Astrocyte (in vitro differentiated cells and primary cell): ENCODE results near the gene IFNL2. TPM values are rescaled to one million over a fixed set of nuclear protein-coding genes. Genes with fewer than 3 reads are reported as not detected.
A peak's percentile ranks its signal among the peaks of the same experiment; 100 is the strongest.
"Not testable (repeated sequence)": the region's sequence is repeated elsewhere in the genome, so short reads cannot be mapped to it uniquely, and the experiment has no call there.

ENCODE experiments used
- DNase-seq: peaks from one replicate; pipeline ENCODE4 v3.0.0-alpha.2; 2010; ENCODE audit warnings: low read depth
- FAIRE-seq: peaks from 2 replicates; lab custom pipeline; 2011; peaks lifted over from hg19 to GRCh38; lab: Jason Lieb, UNC
- H2AFZ ChIP-seq: 2 replicates; pipeline ENCODE4 v1.6.0; 2012; ENCODE audit warnings: low read depth, low read length, inconsistent platforms
- H3K27ac ChIP-seq: 2 replicates; pipeline ENCODE4 v1.5.1; 2011; ENCODE audit warnings: low read depth, low read length, inconsistent platforms
- H3K27me3 ChIP-seq: 2 replicates; pipeline ENCODE4 v1.6.0; 2011; ENCODE audit warnings: low read length, inconsistent platforms; ENCODE audit not compliant: insufficient read depth
- H3K36me3 ChIP-seq: 2 replicates; pipeline ENCODE4 v1.5.1; 2011; ENCODE audit warnings: low read length, inconsistent platforms; ENCODE audit not compliant: insufficient read depth
- H3K4me1 ChIP-seq: 2 replicates; pipeline ENCODE4 v1.5.1; 2011; ENCODE audit warnings: low read length, inconsistent platforms; ENCODE audit not compliant: insufficient read depth
- H3K4me2 ChIP-seq: 2 replicates; pipeline ENCODE4 v1.6.0; 2012; ENCODE audit warnings: low read length, inconsistent platforms
- H3K4me3 ChIP-seq: 2 replicates; pipeline ENCODE4 v1.5.1; 2011; ENCODE audit warnings: low read depth, mild to moderate bottlenecking, low read length, inconsistent platforms; ENCODE audit not compliant: insufficient read depth
- H3K79me2 ChIP-seq: 2 replicates; pipeline ENCODE4 v1.6.0; 2012; ENCODE audit warnings: mild to moderate bottlenecking, low read length, inconsistent platforms; ENCODE audit not compliant: insufficient read depth
- H3K9ac ChIP-seq: 2 replicates; pipeline ENCODE4 v1.6.0; 2012; ENCODE audit warnings: mild to moderate bottlenecking, low read length, inconsistent platforms
- H3K9me3 ChIP-seq: 2 replicates; pipeline ENCODE4 v1.5.1; 2012; ENCODE audit warnings: low read depth, mild to moderate bottlenecking, low read length, inconsistent platforms; ENCODE audit not compliant: insufficient read depth
- H4K20me1 ChIP-seq: 2 replicates; pipeline ENCODE4 v1.6.0; 2012; ENCODE audit warnings: low read length, inconsistent platforms; ENCODE audit not compliant: insufficient read depth
- H3K27ac Mint-ChIP-seq: one replicate; pipeline ENCODE4 v1.8.0; 2021; ENCODE audit warnings: mild to moderate bottlenecking, mixed read lengths; ENCODE audit not compliant: unreplicated experiment
- H3K27me3 Mint-ChIP-seq: one replicate; pipeline ENCODE4 v1.8.0; 2021; ENCODE audit warnings: low read depth, mixed read lengths; ENCODE audit not compliant: unreplicated experiment
- H3K36me3 Mint-ChIP-seq: one replicate; pipeline ENCODE4 v1.8.0; 2021; ENCODE audit warnings: low read depth, mixed read lengths; ENCODE audit not compliant: unreplicated experiment
- H3K4me1 Mint-ChIP-seq: one replicate; pipeline ENCODE4 v1.8.0; 2021; ENCODE audit warnings: low read depth, mixed read lengths; ENCODE audit not compliant: unreplicated experiment
- H3K4me3 Mint-ChIP-seq: one replicate; pipeline ENCODE4 v1.8.0; 2021; ENCODE audit warnings: mild to moderate bottlenecking, moderate library complexity, mixed read lengths; ENCODE audit not compliant: unreplicated experiment
- H3K9me3 Mint-ChIP-seq: one replicate; pipeline ENCODE4 v1.8.0; 2021; ENCODE audit warnings: mild to moderate bottlenecking, mixed read lengths; ENCODE audit not compliant: unreplicated experiment
- CTCF ChIP-seq: IDR thresholded peaks from 2 replicates; pipeline ENCODE4 v1.5.1; 2011; ENCODE audit warnings: low read depth, mild to moderate bottlenecking, inconsistent platforms, low read length, moderate library complexity; ENCODE audit not compliant: insufficient read depth
- EZH2 ChIP-seq: IDR thresholded peaks from 2 replicates; pipeline ENCODE4 v1.6.1; 2012; ENCODE audit warnings: mild to moderate bottlenecking, low read length, inconsistent platforms; ENCODE audit not compliant: insufficient read depth
- total RNA-seq: library from RNA; stranded (reverse); gene quantifications from 2 replicates; pipeline ENCODE4 v1.2.1, GENCODE V29; 2021

Gene IFNL2
- total RNA-seq, 1 donor from 2014 or later: not detected

DNA sequence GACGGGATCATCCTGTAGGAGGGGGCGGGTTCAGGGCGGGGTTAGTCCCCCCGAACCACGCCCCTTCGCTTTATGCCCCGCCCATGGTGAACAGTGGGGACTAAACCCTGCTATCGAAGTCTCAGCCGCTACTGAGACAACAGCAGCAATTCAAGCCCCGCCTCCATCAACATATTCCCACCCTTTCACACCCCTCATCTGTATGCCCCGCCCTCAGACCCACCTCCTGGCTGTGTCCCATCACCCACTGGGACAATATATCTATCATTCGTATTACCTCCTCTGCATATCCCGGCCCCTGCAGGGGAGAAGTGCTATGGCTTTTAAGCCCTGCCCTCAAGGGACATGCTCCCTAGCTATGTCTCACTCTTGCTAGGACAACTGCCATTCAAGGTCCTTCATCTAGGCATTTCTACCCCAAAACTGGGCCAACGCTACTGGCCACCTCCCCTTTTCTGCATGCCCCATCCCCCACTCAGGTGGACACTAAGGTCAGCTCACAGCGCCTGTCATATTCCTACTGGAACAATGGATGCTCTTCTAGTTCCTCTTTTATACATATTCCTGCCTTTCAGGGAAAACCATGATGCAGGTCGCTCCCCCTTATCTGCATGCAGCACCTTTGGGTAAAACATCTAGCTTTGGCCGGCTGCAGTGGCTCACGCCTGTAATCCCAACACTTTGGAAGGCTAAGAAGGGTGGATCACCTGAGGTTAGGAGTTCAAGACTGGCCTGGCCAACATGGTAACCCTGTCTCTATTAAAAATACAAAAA lies 40.5 kb downstream of the IFNL2 start:
- H3K79me2 ChIP-seq: no peaks in the 10 kb centered on the region
- H3K27ac ChIP-seq: no peak overlapping the region
- H3K4me2 ChIP-seq: peak overlapping the region; percentile 52
- DNase-seq (no peak), FAIRE-seq (no peak)
- H2AFZ ChIP-seq: no peak overlapping the region
- TF ChIP-seq CTCF (no peak), EZH2 (no peak)
- peaks cover 50% of the 10 kb centered on the region for H3K27me3 ChIP-seq
- Mint-ChIP-seq H3K27me3 (peaks cover 42% of the 10 kb centered on the region), H3K4me3 (no peak overlapping the region), H3K27ac (no peak overlapping the region), H3K36me3 (peaks cover 14% of the 10 kb centered on the region), H3K9me3 (peaks cover 10% of the 10 kb centered on the region), H3K4me1 (peaks cover 27% of the 10 kb centered on the region)
- H3K9me3 ChIP-seq: no peaks in the 10 kb centered on the region
- H3K4me1 ChIP-seq: no peaks in the 10 kb centered on the region
- no peaks in the 10 kb centered on the region for H3K36me3 ChIP-seq
- no peak overlapping the region for H3K9ac ChIP-seq
- no peak overlapping the region for H3K4me3 ChIP-seq
- no peaks in the 10 kb centered on the region for H4K20me1 ChIP-seq

- not testable (repeated sequence) for H3K9me3 Mint-ChIP-seq, H3K27ac ChIP-seq, FAIRE-seq, H3K4me3 Mint-ChIP-seq, H3K79me2 ChIP-seq, H4K20me1 ChIP-seq, DNase-seq, H3K9me3 ChIP-seq, H3K4me1 ChIP-seq, H3K4me3 ChIP-seq, H2AFZ ChIP-seq, H3K36me3 ChIP-seq, H3K27ac Mint-ChIP-seq, H3K9ac ChIP-seq, H3K4me2 ChIP-seq
- Mint-ChIP-seq H3K36me3 (peaks cover 14% of the 10 kb centered on the region), H3K4me1 (peaks cover 22% of the 10 kb centered on the region), H3K27me3 (peaks cover 42% of the 10 kb centered on the region)
- H3K27me3 ChIP-seq: peaks cover 45% of the 10 kb centered on the region
These were observed 41.1 kb downstream of the IFNL2 start for GRCh38 chr19:39309305-39309670.

DNA sequence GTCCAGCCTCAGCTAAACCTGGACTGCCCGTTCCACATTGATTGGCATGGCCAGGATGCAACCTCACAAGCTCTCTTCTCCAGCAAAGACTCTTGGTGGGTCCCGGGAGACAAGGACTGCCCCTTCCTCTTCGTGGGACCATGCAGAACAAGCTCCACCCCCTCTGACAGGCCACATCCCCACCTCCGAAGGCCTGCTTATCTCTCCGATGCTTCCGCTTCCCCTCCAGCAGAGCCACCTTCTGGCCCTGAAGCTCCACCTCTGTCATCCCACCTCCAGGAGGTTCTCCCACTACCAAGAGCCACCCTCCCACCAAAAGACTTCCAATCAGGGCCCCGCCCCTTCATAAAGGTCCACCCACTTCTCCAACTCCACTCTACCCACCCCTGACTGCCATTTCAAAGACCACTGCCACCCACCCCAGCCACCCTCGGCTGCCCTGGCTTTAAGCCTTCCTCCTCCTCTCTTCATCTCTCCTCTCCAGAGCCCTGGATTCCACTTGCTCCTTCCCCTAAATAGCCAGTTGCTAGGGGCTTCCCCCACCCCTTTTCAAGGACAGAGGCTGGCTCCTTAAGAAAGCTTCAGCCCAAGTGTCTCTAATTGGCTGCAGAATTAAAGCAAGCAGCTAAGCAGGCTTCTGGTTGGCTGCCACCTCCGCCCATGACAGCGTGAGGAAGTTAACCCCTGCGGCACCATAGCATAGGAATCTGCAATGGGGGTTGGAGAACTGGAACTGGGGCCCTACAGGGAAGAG lies 42.5 kb downstream of the IFNL2 start:
- Histone ChIP-seq H3K4me2 (no peak overlapping the region), H3K79me2 (no peaks in the 10 kb centered on the region), H3K9ac (no peak overlapping the region), H2AFZ (no peak overlapping the region), H3K4me1 (no peaks in the 10 kb centered on the region), H4K20me1 (no peaks in the 10 kb centered on the region), H3K27ac (no peak overlapping the region), H3K9me3 (no peaks in the 10 kb centered on the region), H3K27me3 (peaks cover 30% of the 10 kb centered on the region), H3K4me3 (no peak overlapping the region), H3K36me3 (no peaks in the 10 kb centered on the region)
- Mint-ChIP-seq H3K36me3 (peaks cover 14% of the 10 kb centered on the region), H3K27ac (no peak overlapping the region), H3K4me1 (peaks cover 12% of the 10 kb centered on the region), H3K9me3 (peaks cover 9% of the 10 kb centered on the region), H3K4me3 (no peak overlapping the region), H3K27me3 (peaks cover 42% of the 10 kb centered on the region)
- TF ChIP-seq EZH2 (no peak), CTCF (no peak)
- DNase-seq (peak; percentile 15), FAIRE-seq (no peak)
